OCI-LY7 (cell line): Measurements from ENCODE around the gene USP6NL. TPM values are rescaled to one million over a fixed set of nuclear protein-coding genes. Genes with fewer than 3 reads are reported as not detected.
A peak's percentile ranks its signal among the peaks of the same experiment; 100 is the strongest.

Experiments used
- BruUV-seq: library from RNA; stranded (reverse); fragments of 400-500 nt; replicated peaks from 2 replicates; lab custom pipeline; 2021; lab: Mats Ljungman, UMichigan
- CTCF ChIA-PET: fragments of 300-600 bp; sonication (Branson Sonifier 250); formaldehyde crosslinking; loops from one replicate; lab custom pipeline; 2022; ENCODE audit warnings: antibody characterized with exemption; ENCODE audit not compliant: unreplicated experiment; lab: Charles Lee
- POLR2A ChIA-PET: fragments of 300-600 bp; sonication (Branson Sonifier 250); formaldehyde crosslinking; loops from one replicate; lab custom pipeline; 2022; ENCODE audit warnings: antibody characterized with exemption; lab: Charles Lee
- DNase-seq: peaks from one replicate; pipeline ENCODE4 v3.0.0-alpha.2; 2015; ENCODE audit warnings: low spot score
- H2AFZ ChIP-seq: fragments of 200-600 bp; sonication (generic), shearing (Covaris generic); 2 replicates; pipeline ENCODE4 v1.6.1; 2014; ENCODE audit warnings: mild to moderate bottlenecking, antibody characterized with exemption, low read length, moderate library complexity
- H3K27ac ChIP-seq: fragments of 200-600 bp; sonication (generic); 2 replicates; pipeline ENCODE4 v1.5.1; 2014; ENCODE audit warnings: mixed run types, low read depth, mild to moderate bottlenecking, moderate library complexity, low read length, inconsistent platforms; ENCODE audit not compliant: poor library complexity, severe bottlenecking
- H3K36me3 ChIP-seq: fragments of 200-600 bp; sonication (generic); 2 replicates; pipeline ENCODE4 v1.6.1; 2014; ENCODE audit warnings: mild to moderate bottlenecking, antibody characterized with exemption, low read length, moderate library complexity, mixed read lengths; ENCODE audit not compliant: insufficient read depth
- H3K4me1 ChIP-seq: fragments of 200-600 bp; sonication (generic); 2 replicates; pipeline ENCODE4 v1.5.1; 2014; ENCODE audit warnings: mild to moderate bottlenecking, low read length; ENCODE audit not compliant: insufficient read depth, poor library complexity, severe bottlenecking
- H3K4me2 ChIP-seq: fragments of 200-600 bp; sonication (generic); 2 replicates; pipeline ENCODE4 v1.6.1; 2014; ENCODE audit warnings: mild to moderate bottlenecking, low read length
- H3K4me3 ChIP-seq: fragments of 200-600 bp; sonication (generic); 2 replicates; pipeline ENCODE4 v1.5.1; 2014; ENCODE audit warnings: mild to moderate bottlenecking, low read depth, low read length; ENCODE audit not compliant: poor library complexity, severe bottlenecking
- H3K79me2 ChIP-seq: fragments of 200-600 bp; sonication (generic); 2 replicates; pipeline ENCODE4 v1.6.1; 2016; ENCODE audit warnings: low read depth, mild to moderate bottlenecking, low read length, moderate library complexity, mixed read lengths; ENCODE audit not compliant: insufficient read depth
- H3K9me2 ChIP-seq: fragments of 200-600 bp; sonication (generic); 2 replicates; pipeline ENCODE4 v1.6.1; 2016; ENCODE audit warnings: mild to moderate bottlenecking, low read length, mixed read lengths; ENCODE audit not compliant: insufficient read depth
- H3K9me3 ChIP-seq: fragments of 200-600 bp; sonication (generic); 2 replicates; pipeline ENCODE4 v1.6.1; 2014; ENCODE audit warnings: mild to moderate bottlenecking, mixed run types, low read length, mixed read lengths
- H4K20me1 ChIP-seq: fragments of 200-600 bp; sonication (generic); 2 replicates; pipeline ENCODE4 v1.6.1; 2014; ENCODE audit warnings: mild to moderate bottlenecking, antibody characterized with exemption, low read length, moderate library complexity, mixed read lengths; ENCODE audit not compliant: insufficient read depth
- CTCF ChIP-seq: fragments of 200-600 bp; sonication (generic); conservative IDR thresholded peaks from 2 replicates; pipeline ENCODE4 v1.5.1; 2014; ENCODE audit warnings: mild to moderate bottlenecking, antibody characterized with exemption, low read length, moderate library complexity, mixed read lengths
- EZH2phosphoT487 ChIP-seq: fragments of 200-600 bp; sonication (generic); IDR thresholded peaks from 2 replicates; pipeline ENCODE4 v1.6.1; 2018; ENCODE audit warnings: low read depth, borderline replicate concordance, mild to moderate bottlenecking, mixed run types, antibody characterized with exemption, low read length, moderate library complexity, mixed read lengths
- intact Hi-C: fragments of 100-400 bp; cut with micrococcal nuclease; formaldehyde crosslinking; loops from one replicate; pipeline ENCODE4 v1.10.0; 2022; ENCODE audit not compliant: unreplicated experiment
- total RNA-seq, 2 experiments: library from RNA; depleted of rRNA in 1 of 2; stranded (reverse); fragments of >200 nt in 1 of 2; shearing (Covaris generic) in 1 of 2; gene quantifications; 2 replicates each; pipeline ENCODE4 v1.2.3, GENCODE V29; 2014 to 2022

USP6NL gene
- total RNA-seq, 2 experiments from 2014 or later: 41.7 to 59.7 TPM

- peaks cover 4% of the 10 kb centered on the region; the same call in 1 of the 2 replicates for H4K20me1 ChIP-seq
- no peak overlapping the region for H2AFZ ChIP-seq
- H3K9me2 ChIP-seq: no peaks in the 10 kb centered on the region
- H3K4me2 ChIP-seq: no peak overlapping the region
- H3K4me1 ChIP-seq: peaks cover 65% of the 10 kb centered on the region
- H3K9me3 ChIP-seq: no peaks in the 10 kb centered on the region
- no peak overlapping the region for H3K4me3 ChIP-seq
- ChIA-PET POLR2A (interaction anchor here (0.6 to 4.3 kb wide), 5 partner anchors 8 to 96 kb away, joined by 3 to 21 read pairs (median 3); no protein-coding TSS in a partner anchor), CTCF (no interaction called here)
- H3K27ac ChIP-seq: no peak overlapping the region
- intact Hi-C loops: no loop called here
- peaks cover 14% of the 10 kb centered on the region for H3K36me3 ChIP-seq
- TF ChIP-seq EZH2phosphoT487 (no peak), CTCF (no peak)
- no TSS peak for BruUV-seq
- peaks cover 94% of the 10 kb centered on the region for H3K79me2 ChIP-seq
- no peak for DNase-seq
Measured at GRCh38 chr10:11541296-11541695, 70.2 kb downstream of the USP6NL start.

- ChIA-PET POLR2A (interaction anchor here (0.9 to 4.3 kb wide), 4 partner anchors 10 to 136 kb away, joined by 3 to 21 read pairs (median 3); no protein-coding TSS in a partner anchor), CTCF (no interaction called here)
- Histone ChIP-seq H3K36me3 (peaks cover 2% of the 10 kb centered on the region), H3K4me2 (peak overlapping the region; percentile 7), H3K4me3 (no peak overlapping the region), H3K4me1 (peaks cover 79% of the 10 kb centered on the region), H3K9me3 (no peaks in the 10 kb centered on the region), H3K9me2 (no peaks in the 10 kb centered on the region), H3K27ac (peak overlapping the region; percentile 17), H2AFZ (no peak overlapping the region), H3K79me2 (peaks cover 92% of the 10 kb centered on the region), H4K20me1 (peaks cover 4% of the 10 kb centered on the region; the same call in 1 of the 2 replicates)
- intact Hi-C loops: no loop called here
- TF ChIP-seq EZH2phosphoT487: no peak
- no peak for TF ChIP-seq CTCF
- no peak for DNase-seq
- no TSS peak for BruUV-seq
Measured at GRCh38 chr10:11539191-11539868, 72.1 kb downstream of the USP6NL start.

- H3K27ac ChIP-seq: peak overlapping the region; percentile 17
- BruUV-seq: no TSS peak
- H3K9me2 ChIP-seq: no peaks in the 10 kb centered on the region
- peak overlapping the region; percentile 7 for H3K4me2 ChIP-seq
- intact Hi-C loops: no loop called here
- POLR2A ChIA-PET: interaction anchor here (1.1 to 4.3 kb wide), 5 partner anchors 9 to 137 kb away, joined by 3 to 21 read pairs (median 4); no protein-coding TSS in a partner anchor
- H3K36me3 ChIP-seq: no peaks in the 10 kb centered on the region; the same call in 1 of the 2 replicates
- CTCF ChIA-PET: no interaction called here
- TF ChIP-seq EZH2phosphoT487 (no peak), CTCF (no peak)
- DNase-seq: peak; percentile 21
- H3K4me1 ChIP-seq: peaks cover 84% of the 10 kb centered on the region
- peaks cover 4% of the 10 kb centered on the region; the same call in 1 of the 2 replicates for H4K20me1 ChIP-seq
- no peak overlapping the region for H2AFZ ChIP-seq
- peaks cover 92% of the 10 kb centered on the region for H3K79me2 ChIP-seq
- no peaks in the 10 kb centered on the region for H3K9me3 ChIP-seq
- H3K4me3 ChIP-seq: no peak overlapping the region
Measured at GRCh38 chr10:11538834-11539190, 72.6 kb downstream of the USP6NL start.
